K562 (cell line): Measurements from ENCODE around the gene LRRTM2. TPM values are rescaled to one million over a fixed set of nuclear protein-coding genes. Genes with fewer than 3 reads are reported as not detected.
A peak's percentile ranks its signal among the peaks of the same experiment; 100 is the strongest.

Experiments used
- ATAC-seq: fragments of 200-7000 bp; cut with Tn5 transposase; 3 replicates; pipeline ENCODE4 v1.9.1; 2020; ENCODE audit warnings: moderate library complexity
- BruUV-seq: library from RNA; stranded (reverse); fragments of 400-500 nt; replicated peaks from 2 replicates; lab custom pipeline; 2021; lab: Mats Ljungman, UMichigan
- CTCF ChIA-PET: fragments of 300-600 bp; formaldehyde crosslinking; extraction: SDS; loops from one replicate; lab custom pipeline; 2021; ENCODE audit warnings: low intra/inter-chr PET ratio; lab: Yijun Ruan, JAX
- POLR2A ChIA-PET: fragments of 300-600, 350-650 bp; sonication (Branson Sonifier 250); formaldehyde crosslinking; extraction: SDS; loops from one replicate; lab custom pipeline; 2021; ENCODE audit warnings: antibody characterized with exemption, inconsistent platforms; lab: Yijun Ruan, JAX
- DNase-seq, 4 experiments: peaks; one replicate each; pipeline versions ENCODE4 v3.0.0 to v3.0.0-alpha.2; 2011 to 2018; ENCODE audit warnings: low spot score in 3 of 4, mixed read lengths in 3 of 4; ENCODE audit errors: extremely low read depth in 1 of 4
- FAIRE-seq: peaks from 2 replicates; lab custom pipeline; 2011; peaks lifted over from hg19 to GRCh38; lab: Jason Lieb, UNC
- H2AFZ ChIP-seq: 2 replicates; pipeline ENCODE4 v1.6.0; 2011; ENCODE audit warnings: low read depth, low read length, control low read depth, inconsistent platforms
- H3K27ac ChIP-seq: fragments of 200-600 bp; 3 replicates; pipeline ENCODE4 v1.8.0; 2011; ENCODE audit warnings: low read depth, mild to moderate bottlenecking, control low read depth, inconsistent platforms, low read length, moderate library complexity, mixed read lengths; ENCODE audit errors: extremely low read depth
- H3K27me3 ChIP-seq, 2 experiments: fragments of 300-600 bp in 1 of 2; 2 replicates in 1 of 2; 3 replicates in 1 of 2; pipeline versions ENCODE4 v1.6.0 to v1.8.0; 2011; ENCODE audit warnings: inconsistent platforms in 2 of 2, low read length in 2 of 2, mild to moderate bottlenecking in 1 of 2, mixed read lengths in 1 of 2, moderate library complexity in 1 of 2; ENCODE audit not compliant: control insufficient read depth in 2 of 2, insufficient read depth in 2 of 2
- H3K36me3 ChIP-seq: fragments of 300-600 bp; 3 replicates; pipeline ENCODE4 v1.8.0; 2011; ENCODE audit warnings: mild to moderate bottlenecking, low read length, inconsistent platforms; ENCODE audit not compliant: control insufficient read depth, insufficient read depth
- H3K4me1 ChIP-seq, 2 experiments: fragments of 200-600 bp in 1 of 2; replicated peaks in 1 of 2; 2 replicates in 1 of 2; 3 replicates in 1 of 2; pipeline versions ENCODE4 v1.5.1 to v1.8.0; 2011; ENCODE audit warnings: inconsistent platforms in 2 of 2, low read length in 2 of 2, mild to moderate bottlenecking in 1 of 2, mixed read lengths in 1 of 2, moderate library complexity in 1 of 2; ENCODE audit not compliant: control insufficient read depth in 2 of 2, insufficient read depth in 2 of 2
- H3K4me2 ChIP-seq: 2 replicates; pipeline ENCODE4 v1.6.1; 2011; ENCODE audit warnings: low read length, control low read depth, inconsistent platforms, mixed read lengths; ENCODE audit not compliant: insufficient read depth
- H3K4me3 ChIP-seq: fragments of 200-600 bp; sonication (generic), shearing (Covaris generic); 2 replicates; pipeline ENCODE4 v1.5.1; 2016; ENCODE audit warnings: control low read depth, inconsistent platforms
- H3K79me2 ChIP-seq: fragments of 200-600 bp; 3 replicates; pipeline ENCODE4 v1.8.0; 2011; ENCODE audit warnings: low read length, inconsistent platforms; ENCODE audit not compliant: control insufficient read depth, insufficient read depth
- H3K9ac ChIP-seq, 2 experiments: 2 replicates each; pipeline versions ENCODE4 v1.6.0 to v1.6.1; 2011; ENCODE audit warnings: low read depth in 2 of 2, low read length in 2 of 2, control low read depth in 1 of 2, inconsistent platforms in 1 of 2, mild to moderate bottlenecking in 1 of 2, mixed read lengths in 1 of 2; ENCODE audit not compliant: insufficient read depth in 1 of 2
- H3K9me1 ChIP-seq: one replicate; pipeline ENCODE4 v1.6.0; 2011; ENCODE audit warnings: inconsistent platforms, mild to moderate bottlenecking, low read length, moderate library complexity; ENCODE audit not compliant: control insufficient read depth, insufficient read depth
- H3K9me3 ChIP-seq: replicated peaks from 2 replicates; pipeline ENCODE4 v1.5.1; 2011; ENCODE audit warnings: low read depth, low read length, inconsistent platforms; ENCODE audit not compliant: control insufficient read depth, insufficient read depth
- H4K20me1 ChIP-seq: replicated peaks from 2 replicates; pipeline ENCODE4 v1.6.1; 2011; ENCODE audit warnings: low read length, inconsistent platforms, mixed read lengths; ENCODE audit not compliant: control insufficient read depth, insufficient read depth
- C11orf30 ChIP-seq: fragments of 450-650 bp; IDR thresholded peaks from 2 replicates; pipeline ENCODE4 v1.6.1; 2016; ENCODE audit warnings: low read depth, mild to moderate bottlenecking
- CEBPB ChIP-seq: fragments of 450-650 bp; IDR thresholded peaks from 2 replicates; pipeline ENCODE4 v1.6.1; 2016; ENCODE audit warnings: missing genetic modification characterization, missing compliant biosample characterization
- MAFF ChIP-seq: IDR thresholded peaks from 2 replicates; pipeline ENCODE4 v1.6.1; 2012; ENCODE audit warnings: low read length, improper control_type of control experiment
- MAFG ChIP-seq: fragments of 450-650 bp; conservative IDR thresholded peaks from 2 replicates; pipeline ENCODE4 v1.6.1; 2016; ENCODE audit warnings: missing genetic modification characterization, missing compliant biosample characterization
- MAFK ChIP-seq: IDR thresholded peaks from 2 replicates; pipeline ENCODE4 v1.6.1; 2011; ENCODE audit warnings: low read length, improper control_type of control experiment
- RNF2 ChIP-seq: sonication (generic); IDR thresholded peaks from 2 replicates; pipeline ENCODE4 v1.6.1; 2016
- ZNF316 ChIP-seq: fragments of 450-650 bp; IDR thresholded peaks from 2 replicates; pipeline ENCODE4 v1.6.1; 2016
- ZNF511 ChIP-seq: sonication (generic); formaldehyde crosslinking; IDR thresholded peaks from 2 replicates; pipeline ENCODE4 v1.8.0; 2022; ENCODE audit warnings: mild to moderate bottlenecking, missing genetic modification reagents
- WGBS: fragments of 100-300 bp; shearing (Covaris generic); methylation state at CpG from one replicate; pipeline ENCODE4 v1.1.6; 2016; ENCODE audit warnings: low coverage, mixed read lengths; ENCODE audit not compliant: insufficient coverage; ENCODE audit errors: missing lambda C conversion rate; 5-methylcytosine and 5-hydroxymethylcytosine counted together
- in situ Hi-C: fragments of 300-500 bp; cut with MboI; formaldehyde crosslinking; loops from 4 replicates; pipeline ENCODE4 v1.15.0; 2018; ENCODE audit warnings: inconsistent platforms, mixed read lengths
- intact Hi-C: fragments of 100-400 bp; cut with micrococcal nuclease; formaldehyde crosslinking; loops from 2 replicates; pipeline ENCODE4 v1.14.2; 2022
- polyA plus RNA-seq, 8 experiments: library from polyadenylated mRNA; depleted of rRNA in 4 of 8; stranded (reverse) in 5 of 8; unstranded in 3 of 8; fragments of >200 nt; fragmentation: Nextera tagmentation in 2 of 8; fragmentation: Illumina TruSeq in 1 of 8; extraction: Ambion mirVana in 2 of 8; extraction: Trizol in 1 of 8; gene quantifications; 2 replicates each; pipeline versions ENCODE4 v1.2.1 to v1.2.3, GENCODE V29; 2011 to 2014; ENCODE audit warnings: inconsistent platforms in 1 of 8, missing spikeins in 1 of 8
- total RNA-seq, 7 experiments: library from RNA; depleted of rRNA in 6 of 7; stranded (reverse); fragments of >200 nt in 6 of 7; fragmentation: Illumina TruSeq in 2 of 7; extraction: Trizol in 2 of 7; gene quantifications; 2 replicates each; pipeline versions ENCODE4 v1.2.1 to v1.2.3, GENCODE V29; 2011 to 2021; ENCODE audit warnings: low replicate concordance in 1 of 7

LRRTM2 gene
- total and polyA plus RNA-seq, 9 of the 15 experiments (the other 6 are each of a cell fraction or from before 2014, with no cell fraction given), result under 0.01 to 0.07 (median 0.03) TPM; not detected in 4

GRCh38 chr5:138849882-138850281, 25.3 kb downstream of the LRRTM2 start:
- H3K4me1 ChIP-seq, result no peaks in the 10 kb centered on the region
- DNase-seq (no peak), FAIRE-seq (no peak), ATAC-seq (no peak)
- H3K4me2 ChIP-seq, result no peak overlapping the region
- H3K27ac ChIP-seq, result no peak overlapping the region
- H3K79me2 ChIP-seq, result no peaks in the 10 kb centered on the region
- no peaks in the 10 kb centered on the region for H3K9me3 ChIP-seq
- ChIA-PET CTCF (no interaction called here), POLR2A (no interaction called here)
- H3K9ac ChIP-seq, result no peak overlapping the region
- intact Hi-C loops, result no loop called here
- no peaks in the 10 kb centered on the region for H3K36me3 ChIP-seq
- WGBS, result 79% methylated on average over 1 of the region's 1 CpG
- no TSS peak for BruUV-seq
- no peak overlapping the region for H3K4me3 ChIP-seq
- no peaks in the 10 kb centered on the region for H3K9me1 ChIP-seq
- in situ Hi-C loops, result no loop called here
- no peaks in the 10 kb centered on the region for H4K20me1 ChIP-seq
- H3K27me3 ChIP-seq, result no peaks in the 10 kb centered on the region
- TF ChIP-seq ZNF316 (peak; percentile 90), MAFF (peak; percentile 56; the same call in 1 of the 2 replicates), CEBPB (0 out of 2 replicates have a peak, but pooled peaks have one; percentile 17), MAFG (tag) (peak; percentile 62), MAFK (peak; percentile 30; the same call in 1 of the 2 replicates), RNF2 (no peak), C11orf30 (peak; percentile 72), ZNF511 (CRISPR knock-in tag) (no peak)
- H2AFZ ChIP-seq, result no peak overlapping the region
